PFSK-1 (cell line): Measurements from ENCODE around the gene XPO6.

Experiments used
- FOXP2 ChIP-seq: optimal IDR thresholded peaks from 2 replicates; pipeline ENCODE3; 2011; ENCODE audit warnings: borderline replicate concordance, control low read depth, inconsistent platforms; ENCODE audit not compliant: insufficient read depth; ENCODE audit errors: extremely low read length, extremely low read depth
- POLR2AphosphoS5 ChIP-seq: IDR thresholded peaks from 2 replicates; pipeline ENCODE4 v1.6.1; 2012; ENCODE audit warnings: low read depth, mild to moderate bottlenecking, control low read depth, low read length, moderate library complexity
- REST ChIP-seq, 2 experiments: IDR thresholded peaks; 2 replicates each; pipeline versions ENCODE4 v1.6.1 to v1.8.0; 2011 to 2012; ENCODE audit warnings: low read depth in 2 of 2, low read length in 2 of 2, control low read depth in 1 of 2, inconsistent platforms in 1 of 2, mild to moderate bottlenecking in 1 of 2, moderate library complexity in 1 of 2; ENCODE audit not compliant: insufficient read depth in 1 of 2
- SIN3A ChIP-seq: IDR thresholded peaks from 2 replicates; pipeline ENCODE4 v1.6.1; 2012; ENCODE audit warnings: mild to moderate bottlenecking, low read length, moderate library complexity, borderline replicate concordance; ENCODE audit not compliant: insufficient read depth
- TAF1 ChIP-seq: IDR thresholded peaks from 2 replicates; pipeline ENCODE4 v1.6.1; 2012; ENCODE audit warnings: low read length, control low read depth, borderline replicate concordance; ENCODE audit not compliant: insufficient read depth

Gene XPO6

GRCh38 chr16:28184625-28185024 is 27.1 kb downstream of the XPO6 start:
- TF ChIP-seq TAF1 (no peak), REST (IDR thresholded peaks at IDR 0.05; ENCODE audit: insufficient read depth in 1 of 2, low read depth in 2 of 2, low read length in 2 of 2) (no peak), POLR2AphosphoS5 (no peak), FOXP2 (no peak), SIN3A (no peak)

- TF ChIP-seq REST (IDR thresholded peaks at IDR 0.05; ENCODE audit: insufficient read depth in 1 of 2, low read depth in 2 of 2, low read length in 2 of 2) (no peak), SIN3A (no peak), POLR2AphosphoS5 (no peak), TAF1 (no peak), FOXP2 (no peak)
Observed at GRCh38 chr16:28183930-28184329, 27.8 kb downstream of the XPO6 start.

- TF ChIP-seq FOXP2 (no peak), POLR2AphosphoS5 (no peak), SIN3A (no peak), TAF1 (no peak), REST (IDR thresholded peaks at IDR 0.05; ENCODE audit: insufficient read depth in 1 of 2, low read depth in 2 of 2, low read length in 2 of 2) (no peak)
Observed at GRCh38 chr16:28183484-28183883, 28.3 kb downstream of the XPO6 start.

GRCh38 chr16:28182801-28183200 is 29.0 kb downstream of the XPO6 start:
- TF ChIP-seq POLR2AphosphoS5 (no peak), TAF1 (no peak), FOXP2 (no peak), REST (IDR thresholded peaks at IDR 0.05; ENCODE audit: insufficient read depth in 1 of 2, low read depth in 2 of 2, low read length in 2 of 2) (no peak), SIN3A (no peak)

GRCh38 chr16:28182183-28182582 is 29.6 kb downstream of the XPO6 start:
- TF ChIP-seq SIN3A: no peak
- TF ChIP-seq REST (IDR thresholded peaks at IDR 0.05; ENCODE audit: insufficient read depth in 1 of 2, low read depth in 2 of 2, low read length in 2 of 2): no peak
- TF ChIP-seq TAF1: no peak
- no peak for TF ChIP-seq POLR2AphosphoS5
- no peak for TF ChIP-seq FOXP2
